Smooth muscle cell (in vitro differentiated cells): ENCODE data around the gene ARRDC4. TPM values are rescaled to one million over a fixed set of nuclear protein-coding genes. Genes with fewer than 3 reads are reported as not detected.

Experiments used
- DNase-seq: peaks from one replicate; lab custom pipeline; 2025; ENCODE audit not compliant: unreplicated experiment; lab: John Stamatoyannopoulos, UW
- H2AFZ ChIP-seq: fragments of 200-600 bp; sonication (generic); 2 replicates; pipeline ENCODE4 v1.6.0; 2016; ENCODE audit warnings: antibody characterized with exemption, low read depth, mild to moderate bottlenecking
- H3F3A ChIP-seq: fragments of 200-600 bp; sonication (generic); 2 replicates; pipeline ENCODE4 v1.6.0; 2017; ENCODE audit warnings: antibody characterized with exemption, low read depth
- H3K27ac ChIP-seq: fragments of 200-600 bp; sonication (generic); 2 replicates; pipeline ENCODE4 v1.5.1; 2016; ENCODE audit warnings: low read depth, mild to moderate bottlenecking
- H3K27me3 ChIP-seq: fragments of 200-600 bp; sonication (generic); 2 replicates; pipeline ENCODE4 v1.6.1; 2016; ENCODE audit warnings: low read depth, mild to moderate bottlenecking
- H3K36me3 ChIP-seq: fragments of 200-600 bp; sonication (generic); 2 replicates; pipeline ENCODE4 v1.5.1; 2016; ENCODE audit warnings: low read depth
- H3K4me1 ChIP-seq: fragments of 200-600 bp; sonication (generic); 2 replicates; pipeline ENCODE4 v1.5.1; 2016; ENCODE audit warnings: low read depth
- H3K4me2 ChIP-seq: fragments of 200-600 bp; sonication (generic); 2 replicates; pipeline ENCODE4 v1.6.0; 2016; ENCODE audit warnings: mild to moderate bottlenecking
- H3K4me3 ChIP-seq: fragments of 200-600 bp; sonication (generic); 2 replicates; pipeline ENCODE4 v1.5.1; 2016; ENCODE audit warnings: mild to moderate bottlenecking
- H3K79me2 ChIP-seq: fragments of 200-600 bp; sonication (generic); 2 replicates; pipeline ENCODE4 v1.6.0; 2016; ENCODE audit warnings: low read depth, mild to moderate bottlenecking
- H3K9ac ChIP-seq: fragments of 200-600 bp; sonication (generic); 2 replicates; pipeline ENCODE4 v1.6.0; 2016; ENCODE audit warnings: low read depth
- H3K9me3 ChIP-seq: fragments of 200-600 bp; sonication (generic); replicated peaks from 2 replicates; pipeline ENCODE4 v1.5.1; 2016; ENCODE audit warnings: low read depth
- H4K20me1 ChIP-seq: fragments of 200-600 bp; sonication (generic); 2 replicates; pipeline ENCODE4 v1.6.0; 2016; ENCODE audit warnings: low read depth
- WGBS: methylation state at CpG from one replicate; pipeline ENCODE4 v1.1.7; 2016; ENCODE audit warnings: low lambda C conversion rate; 5-methylcytosine and 5-hydroxymethylcytosine counted together
- polyA plus RNA-seq: library from polyadenylated mRNA; unstranded; fragments of >200 nt; fragmentation: Nextera tagmentation; extraction: Ambion mirVana; gene quantifications from 2 replicates; pipeline ENCODE4 v1.2.1, GENCODE V29; 2016
- total RNA-seq: library from RNA; depleted of rRNA; stranded (reverse); fragments of >200 nt; gene quantifications from 2 replicates; pipeline ENCODE4 v1.2.3, GENCODE V29; 2014
- TF ChIP-seq, protein P1 (sequence below): fragments of 200-600 bp; sonication (generic); IDR thresholded peaks from 2 replicates; pipeline ENCODE4 v1.5.1; 2017; ENCODE audit warnings: borderline replicate concordance, mild to moderate bottlenecking, antibody characterized with exemption; ENCODE audit not compliant: insufficient read depth, poor library complexity, severe bottlenecking

ARRDC4 gene
- total and polyA plus RNA-seq, 2 experiments from 2014 or later: 26.9 to 114 TPM

DNA sequence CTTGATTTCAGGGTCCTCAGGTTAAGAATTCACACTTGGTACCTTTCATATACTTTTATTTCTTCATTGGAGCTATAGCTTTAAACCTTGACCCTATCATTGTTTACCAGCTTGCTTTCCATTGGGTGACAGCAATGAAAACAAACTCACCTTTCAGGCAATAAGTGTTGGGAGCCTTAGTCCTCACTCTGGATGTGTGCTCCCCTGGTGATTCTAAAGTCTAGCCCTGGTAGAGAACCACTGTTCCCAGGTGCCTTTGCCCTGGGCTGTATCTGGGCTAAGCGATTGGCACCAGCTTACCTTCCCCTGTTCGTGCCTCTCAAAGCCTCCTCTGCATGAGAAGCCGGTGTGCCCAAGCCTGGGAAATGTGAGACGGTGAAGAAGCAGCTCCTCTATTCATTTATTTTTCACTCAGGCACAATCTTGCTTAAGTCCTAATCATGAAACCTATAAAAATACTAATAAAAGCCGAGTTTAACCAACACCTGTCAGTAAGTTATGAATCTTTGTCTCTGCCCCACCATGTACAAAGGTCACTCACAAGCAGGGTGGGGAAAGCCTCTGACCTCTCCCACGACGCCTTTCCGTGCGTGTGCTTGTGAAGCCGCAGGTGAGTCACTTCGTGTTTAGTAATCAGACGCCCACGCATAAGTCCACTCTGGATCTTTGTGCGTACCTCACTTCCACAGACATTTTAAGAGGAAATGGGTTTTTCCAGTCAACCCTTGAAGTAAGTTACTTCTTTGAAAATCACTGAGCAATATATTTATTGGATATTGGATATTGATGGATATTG, 12.8 kb upstream of the ARRDC4 start:
- Histone ChIP-seq H3K4me2 (no peak overlapping the region), H3K27ac (no peak overlapping the region), H3F3A (no peaks in the 10 kb centered on the region), H3K9me3 (no peaks in the 10 kb centered on the region), H3K4me3 (no peak overlapping the region), H3K4me1 (no peaks in the 10 kb centered on the region), H3K79me2 (no peaks in the 10 kb centered on the region), H2AFZ (no peak overlapping the region), H3K36me3 (no peaks in the 10 kb centered on the region), H4K20me1 (no peaks in the 10 kb centered on the region), H3K9ac (no peak overlapping the region), H3K27me3 (peaks cover 3% of the 10 kb centered on the region)
- TF ChIP-seq, protein P1, sequence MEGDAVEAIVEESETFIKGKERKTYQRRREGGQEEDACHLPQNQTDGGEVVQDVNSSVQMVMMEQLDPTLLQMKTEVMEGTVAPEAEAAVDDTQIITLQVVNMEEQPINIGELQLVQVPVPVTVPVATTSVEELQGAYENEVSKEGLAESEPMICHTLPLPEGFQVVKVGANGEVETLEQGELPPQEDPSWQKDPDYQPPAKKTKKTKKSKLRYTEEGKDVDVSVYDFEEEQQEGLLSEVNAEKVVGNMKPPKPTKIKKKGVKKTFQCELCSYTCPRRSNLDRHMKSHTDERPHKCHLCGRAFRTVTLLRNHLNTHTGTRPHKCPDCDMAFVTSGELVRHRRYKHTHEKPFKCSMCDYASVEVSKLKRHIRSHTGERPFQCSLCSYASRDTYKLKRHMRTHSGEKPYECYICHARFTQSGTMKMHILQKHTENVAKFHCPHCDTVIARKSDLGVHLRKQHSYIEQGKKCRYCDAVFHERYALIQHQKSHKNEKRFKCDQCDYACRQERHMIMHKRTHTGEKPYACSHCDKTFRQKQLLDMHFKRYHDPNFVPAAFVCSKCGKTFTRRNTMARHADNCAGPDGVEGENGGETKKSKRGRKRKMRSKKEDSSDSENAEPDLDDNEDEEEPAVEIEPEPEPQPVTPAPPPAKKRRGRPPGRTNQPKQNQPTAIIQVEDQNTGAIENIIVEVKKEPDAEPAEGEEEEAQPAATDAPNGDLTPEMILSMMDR: no peak
- 77% methylated on average over 14 of the region's 14 CpGs for WGBS
- no peak for DNase-seq

DNA sequence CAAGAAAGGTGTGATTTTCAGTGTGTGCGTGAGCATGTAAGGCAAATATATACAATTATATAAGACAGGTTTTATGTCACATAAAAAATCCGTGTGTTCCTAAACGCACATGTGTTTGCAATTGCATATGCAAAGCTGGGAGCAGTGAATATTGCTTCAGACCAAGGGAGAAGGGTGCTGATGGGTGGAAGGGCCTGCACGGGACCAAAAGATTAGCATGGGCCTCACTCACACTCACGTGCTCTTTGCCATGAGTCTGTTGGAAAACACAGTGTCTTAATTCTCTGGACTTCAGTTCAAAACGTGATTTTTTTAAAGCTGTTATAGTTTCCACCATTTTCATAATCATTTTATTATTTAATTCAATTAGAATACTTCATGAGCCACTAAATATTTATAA, 7.2 kb upstream of the ARRDC4 start:
- WGBS: 76% methylated on average over 6 of the region's 6 CpGs
- no peak overlapping the region for H3K4me2 ChIP-seq
- no peak overlapping the region for H3K27ac ChIP-seq
- no peaks in the 10 kb centered on the region for H3K36me3 ChIP-seq
- no peaks in the 10 kb centered on the region for H3K79me2 ChIP-seq
- H3K4me1 ChIP-seq: no peaks in the 10 kb centered on the region
- no peak overlapping the region for H3K4me3 ChIP-seq
- no peaks in the 10 kb centered on the region for H3F3A ChIP-seq
- peaks cover 3% of the 10 kb centered on the region for H3K27me3 ChIP-seq
- no peak overlapping the region for H3K9ac ChIP-seq
- no peaks in the 10 kb centered on the region for H3K9me3 ChIP-seq
- no peak for DNase-seq
- TF ChIP-seq, protein P1: no peak
- H2AFZ ChIP-seq: no peak overlapping the region
- no peaks in the 10 kb centered on the region for H4K20me1 ChIP-seq

DNA sequence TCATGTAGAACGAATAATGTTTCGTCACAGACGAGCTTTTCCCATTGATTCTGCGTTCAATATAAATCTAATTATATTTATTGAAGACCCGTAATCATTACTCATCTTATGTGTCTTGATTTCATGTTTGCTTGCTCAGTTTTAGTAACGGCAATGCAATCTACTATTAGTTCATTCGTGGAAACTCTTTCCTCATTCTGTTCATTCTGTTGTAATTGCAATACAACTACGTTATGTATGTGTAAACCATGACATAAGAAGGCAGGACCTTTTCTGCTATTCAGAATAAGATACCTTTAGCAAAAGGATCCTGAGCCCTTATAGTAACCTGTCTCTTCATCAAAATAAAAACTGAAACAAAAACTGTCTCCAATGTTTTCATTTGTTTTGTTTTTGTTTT, 6.8 kb upstream of the ARRDC4 start:
- no peak overlapping the region for H3K4me2 ChIP-seq
- 91% methylated on average over 8 of the region's 8 CpGs for WGBS
- H3F3A ChIP-seq: no peaks in the 10 kb centered on the region
- no peak overlapping the region for H3K27ac ChIP-seq
- no peaks in the 10 kb centered on the region for H3K79me2 ChIP-seq
- H3K36me3 ChIP-seq: no peaks in the 10 kb centered on the region
- H4K20me1 ChIP-seq: no peaks in the 10 kb centered on the region
- no peaks in the 10 kb centered on the region for H3K4me1 ChIP-seq
- TF ChIP-seq, protein P1: no peak
- no peak overlapping the region for H3K9ac ChIP-seq
- DNase-seq: no peak
- no peak overlapping the region for H3K4me3 ChIP-seq
- H3K9me3 ChIP-seq: no peaks in the 10 kb centered on the region
- peaks cover 3% of the 10 kb centered on the region for H3K27me3 ChIP-seq
- no peak overlapping the region for H2AFZ ChIP-seq

DNA sequence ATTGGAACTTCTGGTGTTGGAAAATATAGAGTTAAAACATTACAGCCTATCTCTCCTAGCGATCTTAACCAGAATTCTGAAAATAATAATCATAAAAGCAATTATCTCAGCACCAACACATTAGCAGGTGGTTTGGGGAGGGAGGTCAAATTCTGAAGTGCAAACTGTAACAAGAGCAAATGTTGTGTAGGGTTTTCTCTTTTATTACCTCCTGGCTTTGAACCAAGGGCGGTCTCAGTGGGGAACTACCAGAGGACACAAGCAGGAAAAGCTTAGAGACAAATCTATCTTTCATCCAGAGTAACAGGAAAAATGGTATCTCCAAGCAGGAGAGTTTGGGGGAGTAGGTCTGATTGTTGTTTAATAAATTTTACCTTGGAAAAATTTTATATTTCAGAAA, 5.5 kb upstream of the ARRDC4 start:
- H3K27ac ChIP-seq: no peak overlapping the region
- DNase-seq: no peak
- H2AFZ ChIP-seq: no peak overlapping the region
- H3K4me3 ChIP-seq: no peak overlapping the region
- H3K9ac ChIP-seq: no peak overlapping the region
- WGBS: 91% methylated on average over 2 of the region's 2 CpGs
- peaks cover 3% of the 10 kb centered on the region for H3K27me3 ChIP-seq
- TF ChIP-seq, protein P1: no peak
- H4K20me1 ChIP-seq: no peaks in the 10 kb centered on the region
- H3K36me3 ChIP-seq: no peaks in the 10 kb centered on the region
- H3K9me3 ChIP-seq: no peaks in the 10 kb centered on the region
- H3K4me1 ChIP-seq: peaks cover 5% of the 10 kb centered on the region
- no peaks in the 10 kb centered on the region for H3K79me2 ChIP-seq
- no peak overlapping the region for H3K4me2 ChIP-seq
- peaks cover 5% of the 10 kb centered on the region for H3F3A ChIP-seq
